Islet precursor cell (in vitro differentiated cells): ENCODE data around the gene PDGFC.
A peak's percentile ranks its signal among the peaks of the same experiment; 100 is the strongest.

Experiments used
- DNase-seq: peaks from one replicate; pipeline ENCODE4 v3.0.0-alpha.2; 2018

PDGFC gene

GRCh38 chr4:156972379-156973015 is 898 bp upstream of the PDGFC start:
- no peak for DNase-seq

GRCh38 chr4:156971165-156971675 is 379 bp downstream of the PDGFC start:
- peak; percentile 64 for DNase-seq

GRCh38 chr4:156970501-156971164 is 966 bp downstream of the PDGFC start:
- DNase-seq = peak; percentile 87

- DNase-seq = no peak
Measured at GRCh38 chr4:156969911-156970310, 1.7 kb downstream of the PDGFC start.

GRCh38 chr4:156969101-156969500 is 2.5 kb downstream of the PDGFC start:
- DNase-seq = no peak

- peak; percentile 75 for DNase-seq
Measured at GRCh38 chr4:156968479-156968984, 3.1 kb downstream of the PDGFC start.

GRCh38 chr4:156966836-156967235 is 4.8 kb downstream of the PDGFC start:
- no peak for DNase-seq

GRCh38 chr4:156963419-156963818 is 8.2 kb downstream of the PDGFC start:
- DNase-seq = no peak

GRCh38 chr4:156962528-156962974 is 9.0 kb downstream of the PDGFC start:
- no peak for DNase-seq

- DNase-seq = no peak
Measured at GRCh38 chr4:156962058-156962358, 9.6 kb downstream of the PDGFC start.

- DNase-seq = no peak
Measured at GRCh38 chr4:156961196-156962057, 10.2 kb downstream of the PDGFC start.

- no peak for DNase-seq
Measured at GRCh38 chr4:156959298-156959702, 12.3 kb downstream of the PDGFC start.

- DNase-seq = no peak
Measured at GRCh38 chr4:156958276-156959074, 13.1 kb downstream of the PDGFC start.

GRCh38 chr4:156957556-156957955 is 14.0 kb downstream of the PDGFC start:
- no peak for DNase-seq

- no peak for DNase-seq
Measured at GRCh38 chr4:156956826-156957368, 14.7 kb downstream of the PDGFC start.

- DNase-seq = no peak
Measured at GRCh38 chr4:156956359-156956758, 15.2 kb downstream of the PDGFC start.

GRCh38 chr4:156954587-156954986 is 17.0 kb downstream of the PDGFC start:
- peak; percentile 62 for DNase-seq

- DNase-seq = no peak
Measured at GRCh38 chr4:156953951-156954350, 17.6 kb downstream of the PDGFC start.

- DNase-seq = no peak
Measured at GRCh38 chr4:156953001-156953400, 18.6 kb downstream of the PDGFC start.

GRCh38 chr4:156952078-156952759 is 19.4 kb downstream of the PDGFC start:
- no peak for DNase-seq

GRCh38 chr4:156950948-156951347 is 20.7 kb downstream of the PDGFC start:
- DNase-seq = no peak

- no peak for DNase-seq
Measured at GRCh38 chr4:156950090-156950489, 21.5 kb downstream of the PDGFC start.
